Activated CD8-positive, alpha-beta memory T cell treated with anti-CD3 and anti-CD28 coated beads, Interleukin-2, amount 50 U/mL, for 24 hours (primary cell): Measurements from ENCODE around the gene ADGRB3.
"Not testable (repeated sequence)": the region's sequence is repeated elsewhere in the genome, so short reads cannot be mapped to it uniquely, and the experiment has no call there.

ENCODE experiments used
- DNase-seq: peaks from one replicate; pipeline ENCODE4 v3.0.0-alpha.2; 2020; ENCODE audit errors: extremely low read depth

Gene ADGRB3

GRCh38 chr6:68649669-68650068, 14.6 kb downstream of the ADGRB3 start:
- no peak for DNase-seq

GRCh38 chr6:68650142-68650541, 15.1 kb downstream of the ADGRB3 start:
- no peak for DNase-seq

DNA sequence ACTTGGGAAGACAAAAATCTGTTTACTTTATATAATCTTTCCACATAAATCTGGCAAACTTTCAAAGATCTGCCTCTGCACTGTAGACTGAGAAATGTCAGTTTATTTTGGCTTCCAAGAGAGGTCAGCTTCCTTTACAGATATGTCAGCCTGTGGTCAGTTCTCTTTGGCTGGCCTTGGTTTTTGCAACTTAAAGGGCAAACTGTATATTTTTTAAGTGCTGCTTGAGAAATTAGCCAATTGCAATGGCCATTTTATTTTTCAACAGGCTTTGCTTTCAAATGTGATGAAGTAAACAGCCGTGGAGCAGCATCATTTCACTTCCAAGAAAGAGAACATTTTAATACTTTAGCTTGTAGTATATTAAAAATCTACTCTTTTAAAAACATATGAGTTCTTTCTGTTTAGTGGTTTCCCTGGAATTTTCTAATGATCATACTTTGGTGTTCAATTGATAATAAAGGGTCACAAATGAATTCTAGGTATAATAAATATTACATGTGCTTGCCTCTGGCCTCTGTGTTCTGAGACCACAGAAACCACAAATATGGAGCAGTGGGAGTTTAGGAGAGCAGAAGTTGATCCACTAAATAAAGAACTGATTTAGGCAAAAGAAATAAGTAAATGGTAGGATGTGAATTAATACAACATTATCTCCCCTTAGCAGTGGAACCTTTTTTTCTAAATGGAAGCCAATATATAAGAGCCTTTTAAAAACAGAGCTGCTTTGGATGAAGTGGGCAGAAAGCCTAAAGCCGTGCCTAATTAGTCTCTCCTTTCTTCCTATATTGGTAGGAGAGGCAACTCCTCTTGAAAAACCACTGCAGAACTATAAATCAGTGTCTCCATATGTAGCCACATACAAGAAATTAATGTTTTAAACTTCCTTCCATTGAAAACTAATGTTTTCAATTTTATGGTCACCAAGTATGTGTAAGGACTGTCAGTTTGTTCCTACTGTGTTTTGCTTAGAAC, 16.2 kb downstream of the ADGRB3 start:
- no peak for DNase-seq

GRCh38 chr6:68652117-68652536, 17.0 kb downstream of the ADGRB3 start:
- DNase-seq: no peak

- no peak for DNase-seq
Measured at GRCh38 chr6:68653074-68653705, 18.1 kb downstream of the ADGRB3 start.

GRCh38 chr6:68653706-68654089, 18.6 kb downstream of the ADGRB3 start:
- DNase-seq: no peak

DNA sequence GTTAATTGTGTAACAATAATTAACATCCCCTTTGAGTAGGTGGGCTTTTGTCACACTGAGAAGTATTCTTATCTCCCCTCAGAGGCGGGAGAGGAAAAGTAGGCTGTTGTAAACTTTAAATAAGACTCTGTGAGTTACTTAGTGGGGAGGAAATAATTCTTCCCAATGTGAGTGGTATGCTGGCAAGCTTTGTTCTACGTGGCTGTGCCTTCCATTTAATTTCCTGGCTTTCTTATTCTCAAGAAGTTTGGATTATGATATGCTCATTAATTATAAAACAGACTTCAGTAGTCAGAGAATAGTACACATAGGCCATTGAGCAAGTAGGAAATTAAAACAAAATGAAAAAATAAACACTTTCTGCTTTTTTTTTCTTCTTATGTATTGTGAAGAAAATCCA, 19.1 kb downstream of the ADGRB3 start:
- no peak for DNase-seq

DNA sequence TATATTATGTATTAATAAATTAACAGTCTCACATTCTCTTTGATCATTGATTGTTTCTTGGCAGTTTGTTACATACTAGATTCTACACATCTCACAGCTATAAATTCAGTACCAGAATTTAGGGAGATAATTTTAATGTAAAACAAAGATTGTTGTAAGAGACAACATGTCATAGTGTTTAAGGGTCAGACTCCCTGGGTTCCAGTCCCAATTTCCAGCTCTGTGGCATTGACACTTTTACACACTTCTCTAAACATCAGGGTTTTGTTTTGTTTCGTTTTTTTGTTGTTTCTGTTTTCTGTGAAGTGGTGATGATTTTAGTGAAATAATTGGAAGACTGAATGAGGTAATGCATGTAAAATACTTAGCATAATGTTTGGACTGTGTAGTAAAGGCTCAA, 19.9 kb downstream of the ADGRB3 start:
- no peak for DNase-seq

DNA sequence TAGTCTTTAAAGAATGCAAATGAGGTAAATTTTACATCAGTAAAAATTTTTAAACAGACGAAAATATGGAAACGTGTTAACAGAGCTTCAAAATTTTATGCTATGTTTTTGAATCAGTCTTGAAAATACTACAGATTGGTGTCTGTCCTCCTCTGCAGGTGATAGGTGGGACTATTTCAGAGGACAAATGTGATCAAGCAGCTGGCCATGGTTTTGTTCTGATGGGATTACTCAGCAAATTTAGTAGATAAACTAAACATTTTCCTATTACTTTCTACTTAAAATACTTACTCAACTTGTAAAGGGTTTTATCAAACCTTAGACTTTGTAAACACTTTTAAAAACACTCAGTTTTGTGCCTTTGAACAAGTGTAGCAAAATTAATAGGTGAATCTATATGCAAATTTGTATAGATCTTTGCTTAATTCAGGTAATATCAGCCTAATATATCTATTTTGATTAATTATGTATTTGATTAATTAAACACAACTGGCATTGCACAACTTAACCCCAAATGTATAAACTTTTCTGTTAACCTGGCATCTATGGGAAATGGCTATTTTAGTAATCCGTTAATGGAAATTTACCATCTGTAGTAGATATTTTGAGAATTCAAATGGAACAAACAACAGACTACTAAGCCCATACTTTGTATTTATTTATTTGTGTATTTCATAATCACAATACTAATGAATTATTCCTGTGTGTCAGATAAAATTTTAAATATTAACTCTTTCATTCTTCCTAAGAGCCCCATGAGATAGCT, 22.5 kb downstream of the ADGRB3 start:
- no peak for DNase-seq

DNA sequence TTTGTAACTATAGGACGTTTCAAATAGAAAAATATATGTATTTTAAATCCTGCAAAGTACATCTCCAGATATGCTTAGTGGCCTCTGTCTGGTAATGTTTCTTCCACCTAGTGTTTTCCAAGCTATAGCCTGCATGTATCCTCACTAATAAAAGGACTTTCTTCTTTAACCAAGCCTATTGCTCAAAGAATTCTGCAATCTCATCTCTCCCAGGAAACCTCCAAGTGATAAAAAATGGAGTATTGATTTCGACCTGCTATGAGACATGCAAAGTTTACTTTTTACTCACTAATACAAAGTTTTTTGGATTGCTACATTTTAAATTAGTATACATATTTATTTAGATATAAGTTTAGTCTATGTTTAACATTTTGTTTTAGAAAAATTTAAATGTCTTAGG, 23.3 kb downstream of the ADGRB3 start:
- DNase-seq: no peak

DNA sequence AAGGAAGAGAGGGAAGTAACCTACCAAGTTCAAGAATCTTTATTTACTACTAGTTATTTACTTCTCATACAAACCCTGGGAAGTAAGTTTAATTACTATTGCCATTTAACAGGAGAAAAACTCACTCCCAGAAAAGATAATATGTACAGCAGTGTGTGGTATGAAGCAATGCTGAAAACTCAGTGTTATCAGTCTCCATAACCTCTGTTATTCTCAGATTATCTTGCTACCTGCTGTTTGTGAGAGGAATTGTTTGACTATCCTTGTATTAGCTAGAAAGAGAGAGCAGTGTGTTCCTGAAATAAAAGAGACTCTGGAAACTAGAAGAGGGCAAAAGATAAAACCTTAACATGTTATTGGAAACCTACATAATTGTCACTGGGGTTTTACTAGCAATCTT, 38.2 kb downstream of the ADGRB3 start:
- DNase-seq: no peak

GRCh38 chr6:68675548-68675947, 40.5 kb downstream of the ADGRB3 start:
- DNase-seq: no peak

DNA sequence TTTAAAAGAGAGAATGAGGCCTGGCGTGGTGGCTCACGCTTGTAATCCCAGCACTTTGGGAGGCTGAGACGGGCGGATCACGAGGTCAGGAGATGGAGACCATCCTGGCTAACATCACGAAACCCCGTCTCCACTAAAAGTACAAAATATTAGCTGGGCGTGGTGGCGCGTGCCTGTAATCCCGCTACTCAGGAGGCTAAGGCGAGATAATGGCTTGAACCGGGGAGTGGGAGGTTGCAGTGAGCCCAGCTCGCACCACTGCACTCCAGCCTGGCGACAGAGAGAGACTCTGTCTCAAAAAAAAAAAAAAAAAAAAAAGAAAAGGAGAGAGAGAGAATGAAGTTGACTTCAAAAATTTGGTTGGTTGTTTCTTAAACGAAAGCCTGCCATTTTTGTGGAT, 41.0 kb downstream of the ADGRB3 start:
- DNase-seq: not testable (repeated sequence)

GRCh38 chr6:68677058-68677457, 42.0 kb downstream of the ADGRB3 start:
- no peak for DNase-seq

- DNase-seq: no peak
Measured at GRCh38 chr6:68679399-68679798, 44.3 kb downstream of the ADGRB3 start.

DNA sequence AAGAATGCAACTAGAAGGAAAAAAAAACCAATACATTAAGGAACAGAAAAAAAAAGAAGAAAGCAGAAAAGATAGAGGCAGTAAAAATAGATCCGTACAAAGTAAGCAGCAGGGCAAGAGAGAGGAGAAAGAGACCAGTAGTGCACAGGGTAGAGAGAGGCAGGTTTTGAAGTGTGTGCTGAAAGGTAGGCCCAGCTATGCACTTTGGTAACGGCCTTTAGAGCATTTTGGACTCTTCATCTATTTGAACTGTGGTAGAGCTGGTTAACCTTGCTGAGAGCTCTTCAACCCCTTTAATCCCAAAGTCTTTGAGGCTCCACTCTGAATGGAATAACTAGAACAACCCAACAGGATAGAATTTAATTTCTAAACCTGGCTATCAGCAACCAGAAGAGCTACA, 45.2 kb downstream of the ADGRB3 start:
- no peak for DNase-seq

DNA sequence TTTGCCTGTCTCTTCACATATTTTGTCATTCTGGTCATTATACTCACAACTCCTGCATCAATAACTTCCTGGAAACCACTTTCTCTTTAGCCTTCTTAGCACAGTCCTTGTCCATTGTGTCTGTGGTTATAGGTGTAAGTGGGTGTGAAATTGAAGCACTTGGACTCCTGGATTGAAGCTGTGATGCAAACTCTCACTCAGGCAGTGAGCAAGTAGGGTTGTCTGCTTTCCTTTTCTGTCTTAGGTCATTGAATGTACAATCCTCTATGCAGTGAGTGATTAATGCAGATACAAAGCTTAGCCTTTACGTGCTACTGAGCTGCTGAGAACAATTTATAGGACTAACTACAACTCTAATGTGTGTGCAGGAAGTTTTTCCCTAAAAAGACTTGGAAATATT, 54.8 kb downstream of the ADGRB3 start:
- DNase-seq: no peak

DNA sequence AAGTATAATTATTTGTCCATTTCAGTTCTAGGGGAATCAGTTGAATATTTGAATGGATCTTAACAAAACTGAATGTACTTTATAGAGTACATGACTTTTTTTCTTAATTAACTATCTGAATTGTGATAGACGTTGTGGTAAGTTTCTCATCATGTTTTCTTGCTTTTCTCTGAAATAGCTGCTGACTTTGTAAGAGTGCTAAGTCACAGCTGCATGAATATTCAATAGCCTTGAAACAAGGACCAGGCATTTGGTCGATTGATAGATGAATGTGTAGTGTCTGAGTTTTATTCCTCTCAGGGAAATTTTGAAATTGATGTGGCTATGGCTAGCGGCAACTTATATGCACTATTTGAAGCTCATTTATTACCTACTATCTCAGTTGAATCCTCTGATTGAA, 56.0 kb downstream of the ADGRB3 start:
- no peak for DNase-seq

GRCh38 chr6:68693271-68693670, 58.2 kb downstream of the ADGRB3 start:
- DNase-seq: no peak

- DNase-seq: no peak
Measured at GRCh38 chr6:68695403-68695802, 60.3 kb downstream of the ADGRB3 start.

GRCh38 chr6:68695838-68696237, 60.8 kb downstream of the ADGRB3 start:
- no peak for DNase-seq

DNA sequence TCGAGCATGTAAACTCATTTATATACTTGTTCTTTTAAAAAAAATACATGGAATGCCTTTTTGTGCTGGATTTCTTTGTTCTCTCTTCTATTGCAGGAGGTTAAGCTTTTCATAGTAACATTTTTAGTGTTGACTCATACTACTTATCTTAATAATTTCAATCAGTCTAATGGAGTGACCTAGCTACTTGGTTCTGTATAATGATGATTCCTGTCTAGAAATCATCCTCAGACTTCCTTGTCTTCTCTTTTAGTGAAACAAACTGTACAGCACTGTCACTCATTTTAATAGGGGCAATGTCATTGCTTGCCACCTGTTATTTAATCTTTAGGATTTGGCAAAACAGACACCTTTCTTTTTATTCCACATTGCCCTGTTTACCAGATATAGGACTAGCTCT, 62.3 kb downstream of the ADGRB3 start:
- DNase-seq: no peak

- DNase-seq: no peak
Measured at GRCh38 chr6:68701159-68701558, 66.1 kb downstream of the ADGRB3 start.
